ENCODE data around the gene ZNF646. TPM values are rescaled to one million over a fixed set of nuclear protein-coding genes. Genes with fewer than 3 reads are reported as not detected.

Gene ZNF646
- polyA plus RNA-seq, 3 donors, result 0.46 to 6.5 (median 3.0) TPM

GRCh38 chr16:31043352-31043751 is 30.9 kb upstream of the ZNF646 start:
- H3K27ac Mint-ChIP-seq, result peak overlapping the region in 1 of 7 donors; percentile 30
- peaks cover 1 to 2% of the 10 kb centered on the region in 2 donors for H3K4me1 ChIP-seq (ENCODE audit: control insufficient read depth in 1 of 2, insufficient read depth in 2 of 2, low read length in 2 of 2)
- no peak overlapping the region for H3K4me3 Mint-ChIP-seq
- no peak for TF ChIP-seq CTCF (IDR thresholded peaks at IDR 0.05)
- H3K4me2 ChIP-seq (replicated peaks; ENCODE audit: extremely low read depth, low read length, poor library complexity, severe bottlenecking), result no peak overlapping the region
- peaks cover 44 to 52% of the 10 kb centered on the region in 2 donors for H3K36me3 Mint-ChIP-seq
- H3K4me3 ChIP-seq (replicated peaks in 1 of 3; ENCODE audit: low read depth in 2 of 3, low read length in 3 of 3), result no peak overlapping the region
- 100% methylated on average over 1 of the region's 1 CpG for WGBS (ENCODE audit: insufficient coverage)
- no peak for DNase-seq
- no peak overlapping the region for H3K9ac ChIP-seq (ENCODE audit: insufficient read depth, low read length, poor library complexity, severe bottlenecking)
- peaks cover 0 to 3% (median 1%) of the 10 kb centered on the region in 7 donors for H3K9me3 Mint-ChIP-seq
- peaks cover 44 to 50% of the 10 kb centered on the region in 2 donors for H3K36me3 ChIP-seq (replicated peaks in 1 of 2; ENCODE audit: control insufficient read depth in 1 of 2, insufficient read depth in 2 of 2, low read length in 2 of 2)
- no peak overlapping the region for H3K27ac ChIP-seq (ENCODE audit: low read depth in 1 of 2, low read length in 2 of 2)
- intact Hi-C loops (cut with micrococcal nuclease), result no loop called here
- no peaks in the 10 kb centered on the region for H3K9me3 ChIP-seq (replicated peaks in 1 of 2; ENCODE audit: control insufficient read depth in 1 of 2, insufficient read depth in 1 of 2, low read length in 2 of 2)
- no peaks in the 10 kb centered on the region for H3K27me3 ChIP-seq (ENCODE audit: control insufficient read depth in 2 of 2, insufficient read depth in 2 of 2, low read length in 2 of 2)
- H2AFZ ChIP-seq (ENCODE audit: insufficient read depth, low read depth, low read length, poor library complexity, severe bottlenecking), result no peak overlapping the region
- H3K27me3 Mint-ChIP-seq (ENCODE audit: low read depth in 3 of 3), result peaks cover 0 to 2% (median 0%) of the 10 kb centered on the region in 3 donors
- no peaks in the 10 kb centered on the region for H3K79me2 ChIP-seq (ENCODE audit: insufficient read depth, low read length)
- peaks cover 8% of the 10 kb centered on the region for H3K4me1 Mint-ChIP-seq
- H4K20me1 ChIP-seq (ENCODE audit: insufficient read depth, low read length), result no peaks in the 10 kb centered on the region

GRCh38 chr16:31043898-31044481 is 30.2 kb upstream of the ZNF646 start:
- Mint-ChIP-seq H3K27me3 (ENCODE audit: low read depth in 3 of 3) (peaks cover 0 to 2% (median 0%) of the 10 kb centered on the region in 3 donors), H3K27ac (no peak overlapping the region), H3K4me1 (peaks cover 14% of the 10 kb centered on the region), H3K4me3 (no peak overlapping the region), H3K36me3 (peaks cover 37 to 45% of the 10 kb centered on the region in 2 donors), H3K9me3 (peaks cover 0 to 3% (median 1%) of the 10 kb centered on the region in 7 donors)
- Histone ChIP-seq H3K4me3 (replicated peaks in 1 of 3; ENCODE audit: low read depth in 2 of 3, low read length in 3 of 3) (no peak overlapping the region), H3K9me3 (replicated peaks in 1 of 2; ENCODE audit: control insufficient read depth in 1 of 2, insufficient read depth in 1 of 2, low read length in 2 of 2) (no peaks in the 10 kb centered on the region), H3K79me2 (ENCODE audit: insufficient read depth, low read length) (no peaks in the 10 kb centered on the region), H3K9ac (ENCODE audit: insufficient read depth, low read length, poor library complexity, severe bottlenecking) (no peak overlapping the region), H3K4me2 (replicated peaks; ENCODE audit: extremely low read depth, low read length, poor library complexity, severe bottlenecking) (no peak overlapping the region), H4K20me1 (ENCODE audit: insufficient read depth, low read length) (no peaks in the 10 kb centered on the region), H3K27ac (ENCODE audit: low read depth in 1 of 2, low read length in 2 of 2) (no peak overlapping the region), H2AFZ (ENCODE audit: insufficient read depth, low read depth, low read length, poor library complexity, severe bottlenecking) (no peak overlapping the region), H3K36me3 (replicated peaks in 1 of 2; ENCODE audit: control insufficient read depth in 1 of 2, insufficient read depth in 2 of 2, low read length in 2 of 2) (peaks cover 38 to 44% of the 10 kb centered on the region in 2 donors), H3K4me1 (ENCODE audit: control insufficient read depth in 1 of 2, insufficient read depth in 2 of 2, low read length in 2 of 2) (peaks cover 6 to 7% of the 10 kb centered on the region in 2 donors), H3K27me3 (ENCODE audit: control insufficient read depth in 2 of 2, insufficient read depth in 2 of 2, low read length in 2 of 2) (no peaks in the 10 kb centered on the region)
- intact Hi-C loops (cut with micrococcal nuclease), result no loop called here
- no peak for DNase-seq
- no CpG with 5 or more reads among the region's 4 CpGs for WGBS (ENCODE audit: insufficient coverage)
- no peak for TF ChIP-seq CTCF (IDR thresholded peaks at IDR 0.05)
